SU-DHL-6 (cell line): ENCODE results near the gene KRT5.
"Not testable (repeated sequence)": the region's sequence is repeated elsewhere in the genome, so short reads cannot be mapped to it uniquely, and the experiment has no call there.

Experiments used
- EZH2phosphoT487 ChIP-seq: fragments of 200-600 bp; sonication (generic), shearing (Covaris generic); conservative IDR thresholded peaks from 2 replicates; pipeline ENCODE4 v1.6.1; 2018; ENCODE audit warnings: mild to moderate bottlenecking, antibody characterized with exemption, low read length, moderate library complexity, mixed read lengths
- TF ChIP-seq, protein P1 (sequence below): fragments of 200-600 bp; sonication (generic); IDR thresholded peaks from one replicate; pipeline ENCODE4 v1.5.1; 2017; ENCODE audit warnings: antibody characterized with exemption, mild to moderate bottlenecking, low read length, moderate library complexity; ENCODE audit not compliant: insufficient read depth, poor library complexity, severe bottlenecking

DNA sequence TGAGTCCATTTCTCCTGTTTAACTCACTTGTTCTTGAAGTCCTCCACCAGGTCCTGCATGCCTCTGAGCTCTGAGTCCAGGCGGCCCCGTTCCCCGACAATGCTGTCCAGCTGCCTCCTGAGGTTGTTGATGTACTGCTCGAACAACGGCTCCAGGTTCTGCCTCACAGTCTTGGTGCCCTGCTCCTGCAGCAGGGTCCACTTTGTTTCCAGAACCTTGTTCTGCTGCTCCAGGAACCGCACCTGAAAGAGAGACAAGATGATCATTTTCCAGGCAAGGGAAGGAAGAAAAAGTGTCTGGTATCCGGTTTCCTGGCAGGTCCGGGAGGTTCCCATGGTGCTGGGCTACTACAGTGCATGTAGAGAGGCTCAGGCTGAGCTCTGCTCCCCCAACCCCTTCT lies 28.7 kb downstream of the KRT5 start:
- TF ChIP-seq, protein P1, sequence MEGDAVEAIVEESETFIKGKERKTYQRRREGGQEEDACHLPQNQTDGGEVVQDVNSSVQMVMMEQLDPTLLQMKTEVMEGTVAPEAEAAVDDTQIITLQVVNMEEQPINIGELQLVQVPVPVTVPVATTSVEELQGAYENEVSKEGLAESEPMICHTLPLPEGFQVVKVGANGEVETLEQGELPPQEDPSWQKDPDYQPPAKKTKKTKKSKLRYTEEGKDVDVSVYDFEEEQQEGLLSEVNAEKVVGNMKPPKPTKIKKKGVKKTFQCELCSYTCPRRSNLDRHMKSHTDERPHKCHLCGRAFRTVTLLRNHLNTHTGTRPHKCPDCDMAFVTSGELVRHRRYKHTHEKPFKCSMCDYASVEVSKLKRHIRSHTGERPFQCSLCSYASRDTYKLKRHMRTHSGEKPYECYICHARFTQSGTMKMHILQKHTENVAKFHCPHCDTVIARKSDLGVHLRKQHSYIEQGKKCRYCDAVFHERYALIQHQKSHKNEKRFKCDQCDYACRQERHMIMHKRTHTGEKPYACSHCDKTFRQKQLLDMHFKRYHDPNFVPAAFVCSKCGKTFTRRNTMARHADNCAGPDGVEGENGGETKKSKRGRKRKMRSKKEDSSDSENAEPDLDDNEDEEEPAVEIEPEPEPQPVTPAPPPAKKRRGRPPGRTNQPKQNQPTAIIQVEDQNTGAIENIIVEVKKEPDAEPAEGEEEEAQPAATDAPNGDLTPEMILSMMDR: not testable (repeated sequence)
- not testable (repeated sequence) for TF ChIP-seq EZH2phosphoT487
